ENCODE measurements around the gene KIAA1328.

- no peak for TF ChIP-seq CTCF (IDR thresholded peaks at IDR 0.05; ENCODE audit: poor library complexity, severe bottlenecking)
- no peak for TF ChIP-seq POLR2AphosphoS5 (IDR thresholded peaks at IDR 0.05)
Observed at GRCh38 chr18:37242826-37243560, 414.1 kb downstream of the KIAA1328 start.

All from neural cell (in vitro differentiated cells).